K562 (cell line): Measurements from ENCODE around the gene SSR4.

Experiments used
- ARNT ChIP-seq, 2 experiments: fragments of 450-650 bp; IDR thresholded peaks; 2 replicates each; pipeline ENCODE4 v1.6.1; 2016; ENCODE audit warnings: mild to moderate bottlenecking in 1 of 2
- CREB1 ChIP-seq, 2 experiments: sonication (generic) in 1 of 2; formaldehyde crosslinking in 1 of 2; IDR thresholded peaks; 2 replicates each; pipeline versions ENCODE4 v1.6.1 to v1.8.0; 2012 to 2022; ENCODE audit warnings: inconsistent platforms in 1 of 2, mild to moderate bottlenecking in 1 of 2, missing genetic modification reagents in 1 of 2, moderate library complexity in 1 of 2
- CTCF ChIP-seq, 3 experiments: IDR thresholded peaks in 2 of 3; conservative IDR thresholded peaks in 1 of 3; 2 replicates each; pipeline ENCODE4 v1.5.1; 2011 to 2012; ENCODE audit warnings: low read length in 3 of 3, mild to moderate bottlenecking in 3 of 3, control low read depth in 2 of 3, improper control_type of control experiment in 1 of 3, inconsistent platforms in 1 of 3, low read depth in 1 of 3, mixed read lengths in 1 of 3, moderate library complexity in 1 of 3; ENCODE audit not compliant: insufficient read depth in 2 of 3
- CXXC5 ChIP-seq: fragments of 250-450 bp; sonication (Bioruptor Pico); IDR thresholded peaks from 2 replicates; pipeline ENCODE4 v1.8.0; 2022; ENCODE audit warnings: inconsistent platforms, mild to moderate bottlenecking, moderate library complexity
- EZH2 ChIP-seq: IDR thresholded peaks from 2 replicates; pipeline ENCODE4 v1.6.1; 2012; ENCODE audit warnings: low read depth, mild to moderate bottlenecking, inconsistent platforms, low read length, borderline replicate concordance
- POLR2AphosphoS5 ChIP-seq: IDR thresholded peaks from 2 replicates; pipeline ENCODE4 v1.6.1; 2011; ENCODE audit warnings: mild to moderate bottlenecking, low read depth, low read length, moderate library complexity; ENCODE audit not compliant: control insufficient read depth, insufficient read depth
- REST ChIP-seq, 2 experiments: fragments of 450-650 bp; formaldehyde crosslinking in 1 of 2; IDR thresholded peaks; 2 replicates each; pipeline versions ENCODE4 v1.4.0 to v1.6.1; 2014 to 2020; ENCODE audit warnings: mild to moderate bottlenecking in 2 of 2, borderline replicate concordance in 1 of 2, low read depth in 1 of 2
- TBL1XR1 ChIP-seq, 2 experiments: IDR thresholded peaks; 2 replicates each; pipeline ENCODE4 v1.6.1; 2012; ENCODE audit warnings: improper control_type of control experiment in 2 of 2, low read length in 2 of 2, mild to moderate bottlenecking in 1 of 2
- THAP7 ChIP-seq: fragments of 250-450 bp; sonication (Bioruptor Pico); IDR thresholded peaks from 2 replicates; pipeline ENCODE4 v1.5.0; 2021
- ZNF668 ChIP-seq: fragments of 250-450 bp; sonication (Bioruptor Pico); IDR thresholded peaks from 2 replicates; pipeline ENCODE4 v1.8.0; 2022; ENCODE audit warnings: mild to moderate bottlenecking, inconsistent platforms

GRCh38 chrX:153845842-153846241, 51.4 kb downstream of the SSR4 start:
- TF ChIP-seq ARNT (IDR thresholded peaks at IDR 0.05) (no peak), EZH2 (no peak), REST (IDR thresholded peaks at IDR 0.05; ENCODE audit: borderline replicate concordance) (no peak), REST (CRISPR knock-in tag; IDR thresholded peaks at IDR 0.05; ENCODE audit: low read depth) (no peak), CXXC5 (no peak), THAP7 (CRISPR knock-in tag) (no peak), ZNF668 (no peak), POLR2AphosphoS5 (no peak), CTCF (IDR thresholded peaks at IDR 0.05 in 2 of 3, conservative IDR thresholded peaks at IDR 0.05 in 1 of 3; ENCODE audit: insufficient read depth in 2 of 3, low read depth in 1 of 3, low read length in 3 of 3) (no peak), CREB1 (IDR thresholded peaks at IDR 0.05) (no peak), CREB1 (CRISPR knock-in tag; IDR thresholded peaks at IDR 0.05) (no peak), TBL1XR1 (IDR thresholded peaks at IDR 0.05; ENCODE audit: low read length in 2 of 2) (no peak)
